CD4-positive, alpha-beta T cell treated with Interleukin-6 for 4 hours (primary cell): ENCODE results near the gene SPIN3.
A peak's percentile ranks its signal among the peaks of the same experiment; 100 is the strongest.
"Not testable (repeated sequence)": the region's sequence is repeated elsewhere in the genome, so short reads cannot be mapped to it uniquely, and the experiment has no call there.

Experiments used
- DNase-seq: peaks from one replicate; pipeline ENCODE4 v3.0.0-alpha.2; 2020; ENCODE audit warnings: mixed read lengths

SPIN3 gene

GRCh38 chrX:56995271-56995994, at the start of gene SPIN3:
Gene SPIN3, minus strand, starts transcription at chrX:56995541. Its CDS starts 594 bp downstream, at chrX:56994947.
- DNase-seq = peak; percentile 73

DNA sequence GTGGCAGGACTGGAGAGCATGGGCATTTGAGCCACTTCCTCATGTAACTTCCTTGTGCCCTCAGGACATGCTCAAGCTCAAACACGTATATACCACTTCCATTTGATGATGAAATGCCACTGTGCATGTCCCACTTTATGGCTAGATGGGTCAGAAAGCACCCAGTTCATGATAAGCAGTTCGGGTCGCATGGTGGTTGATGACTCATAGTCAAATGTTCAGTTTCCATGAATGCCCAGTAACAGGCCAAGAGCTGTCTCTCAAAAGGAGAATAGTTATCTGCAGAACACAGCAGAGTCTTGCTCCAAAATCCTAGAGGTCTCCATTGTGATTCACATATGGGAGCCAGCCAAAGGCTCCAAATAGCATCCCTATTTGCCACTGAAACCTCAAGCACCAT, 48.9 kb upstream of the SPIN3 start:
- DNase-seq = no peak

DNA sequence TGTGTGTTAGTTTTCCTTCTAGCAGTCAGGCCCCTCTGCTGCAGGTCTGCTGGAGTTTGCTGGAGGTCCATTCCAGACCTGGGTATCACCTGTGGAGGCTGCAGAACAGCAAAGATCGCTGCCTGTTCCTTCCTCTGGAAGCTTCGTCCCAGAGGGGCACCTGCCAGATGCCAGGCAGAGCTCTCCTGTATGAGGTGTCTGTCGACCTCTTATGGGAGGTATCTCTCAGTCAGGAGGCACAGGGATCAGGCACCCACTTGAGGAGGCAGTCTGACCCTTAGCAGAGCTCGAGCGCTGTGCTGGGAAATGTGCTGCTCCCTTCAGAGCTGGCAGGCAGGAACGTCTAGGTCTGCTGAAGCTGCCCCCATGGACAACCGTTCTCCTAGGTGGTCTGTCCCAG, 41.9 kb upstream of the SPIN3 start:
- not testable (repeated sequence) for DNase-seq

GRCh38 chrX:56994375-56995270, 718 bp downstream of the SPIN3 start:
- no peak for DNase-seq

DNA sequence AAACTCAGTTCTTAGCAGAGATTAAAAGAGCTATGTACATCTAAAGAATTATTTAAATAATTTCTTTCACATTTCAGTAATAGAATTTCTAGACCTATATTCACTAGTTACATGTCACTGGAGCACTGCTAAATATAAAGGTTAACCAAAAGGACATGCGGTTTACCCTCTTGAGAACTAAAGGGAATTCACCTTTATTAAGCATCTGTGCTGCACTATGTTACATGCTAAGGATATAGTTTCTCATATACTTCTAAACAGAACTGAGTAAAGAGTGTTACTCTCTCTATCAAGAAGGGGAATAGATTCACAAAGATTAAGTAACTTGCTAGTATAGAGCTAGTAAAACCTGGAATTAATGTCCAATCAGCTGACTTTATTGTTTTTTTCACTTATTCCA, 7.6 kb downstream of the SPIN3 start:
- no peak for DNase-seq

- DNase-seq = no peak
These were observed 9.2 kb downstream of the SPIN3 start for GRCh38 chrX:56986138-56986537.

- DNase-seq = peak; percentile 59
These were observed 17.2 kb downstream of the SPIN3 start for GRCh38 chrX:56978172-56978571.

GRCh38 chrX:56975611-56976010, 19.7 kb downstream of the SPIN3 start:
- no peak for DNase-seq

- no peak for DNase-seq
These were observed 20.9 kb downstream of the SPIN3 start for GRCh38 chrX:56974408-56974807.

- no peak for DNase-seq
These were observed 25.8 kb downstream of the SPIN3 start for GRCh38 chrX:56969559-56969958.

GRCh38 chrX:56968980-56969379, 26.4 kb downstream of the SPIN3 start:
- no peak for DNase-seq

GRCh38 chrX:56963377-56963776, 32.0 kb downstream of the SPIN3 start:
- no peak for DNase-seq

GRCh38 chrX:56947699-56948098, 47.6 kb downstream of the SPIN3 start:
- no peak for DNase-seq

GRCh38 chrX:56946201-56946600, 49.1 kb downstream of the SPIN3 start:
- DNase-seq = not testable (repeated sequence)

DNA sequence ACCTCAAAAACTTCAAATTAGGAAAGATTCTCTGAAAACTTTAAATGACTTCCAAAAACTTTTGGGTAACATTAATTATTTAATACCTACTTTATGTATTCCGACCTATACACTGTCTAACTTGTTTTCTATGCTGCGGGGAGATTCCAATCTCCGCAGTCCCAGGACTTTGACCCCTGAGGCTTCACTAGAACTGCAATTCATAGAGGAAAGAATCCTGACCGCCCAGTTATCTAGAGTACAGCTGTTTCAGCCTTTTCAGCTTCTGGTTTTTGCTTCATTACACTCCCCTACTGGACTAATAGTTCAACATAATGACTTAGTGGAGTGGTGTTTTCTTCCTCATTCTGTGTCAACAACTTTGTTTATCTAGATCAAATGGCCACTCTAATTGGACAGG, 50.1 kb downstream of the SPIN3 start:
- not testable (repeated sequence) for DNase-seq

DNA sequence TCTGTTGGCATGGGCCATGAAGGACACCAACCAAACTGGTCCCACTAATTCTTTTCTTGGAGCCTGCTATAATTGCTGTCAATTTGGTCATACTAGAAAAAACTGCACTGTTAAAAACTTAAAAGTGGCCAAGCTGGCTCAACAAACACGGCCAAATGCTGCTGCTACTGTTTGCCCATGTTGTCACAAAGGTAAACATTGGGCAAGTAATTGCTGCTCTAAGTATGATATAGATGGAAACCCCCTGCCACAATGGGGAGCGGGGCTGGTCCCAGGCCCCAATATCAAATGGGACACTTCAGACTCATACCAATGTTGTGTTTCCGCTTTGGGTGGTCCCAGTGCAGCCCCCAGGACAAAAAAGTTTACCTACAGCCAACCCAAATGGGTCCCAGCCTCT, 52.1 kb downstream of the SPIN3 start:
- DNase-seq = no peak
